Central memory CD8-positive, alpha-beta T cell (primary cell): ENCODE results near the gene ALDH5A1.

ENCODE experiments used
- ATAC-seq: fragments of 150-1000 bp; cut with Tn5 transposase; replicated peaks from 2 replicates; pipeline ENCODE4 v1.10.0; 2022; ENCODE audit warnings: mild to moderate bottlenecking, moderate FRiP score, moderate number of reproducible peaks; ENCODE audit not compliant: poor library complexity, severe bottlenecking; ENCODE audit errors: extremely low read depth
- DNase-seq, 2 donors: peaks; one replicate each; pipeline ENCODE4 v3.0.0; 2021; ENCODE audit warnings: low spot score in 2 of 2
- H3K27ac Mint-ChIP-seq: one replicate; pipeline ENCODE4 v1.8.0; 2022; ENCODE audit warnings: low read depth, mild to moderate bottlenecking, moderate library complexity, mixed read lengths
- H3K27me3 Mint-ChIP-seq: one replicate; pipeline ENCODE4 v1.8.0; 2022; ENCODE audit warnings: mixed read lengths
- H3K36me3 Mint-ChIP-seq: one replicate; pipeline ENCODE4 v1.8.0; 2022; ENCODE audit warnings: mild to moderate bottlenecking, moderate library complexity, mixed read lengths; ENCODE audit not compliant: insufficient read depth
- H3K4me1 Mint-ChIP-seq: one replicate; pipeline ENCODE4 v1.8.0; 2022; ENCODE audit warnings: mixed read lengths
- H3K4me3 Mint-ChIP-seq: one replicate; pipeline ENCODE4 v1.8.0; 2022; ENCODE audit warnings: mild to moderate bottlenecking, moderate library complexity, mixed read lengths
- H3K9me3 Mint-ChIP-seq: one replicate; pipeline ENCODE4 v1.8.0; 2022; ENCODE audit warnings: mixed read lengths

The ALDH5A1 gene

GRCh38 chr6:24540197-24540596, 45.4 kb downstream of the ALDH5A1 start:
- ATAC-seq = no peak
- Mint-ChIP-seq H3K4me1 (no peaks in the 10 kb centered on the region), H3K4me3 (no peak overlapping the region), H3K27me3 (no peaks in the 10 kb centered on the region), H3K36me3 (no peaks in the 10 kb centered on the region), H3K9me3 (no peaks in the 10 kb centered on the region), H3K27ac (no peak overlapping the region)
- no peak for DNase-seq

- Mint-ChIP-seq H3K27me3 (peaks cover 29% of the 10 kb centered on the region), H3K9me3 (no peaks in the 10 kb centered on the region), H3K27ac (no peak overlapping the region), H3K36me3 (no peaks in the 10 kb centered on the region), H3K4me1 (no peaks in the 10 kb centered on the region), H3K4me3 (no peak overlapping the region)
- DNase-seq (no peak), ATAC-seq (no peak)
These were observed 48.9 kb downstream of the ALDH5A1 start for GRCh38 chr6:24543683-24544082.

GRCh38 chr6:24545183-24545582, 50.4 kb downstream of the ALDH5A1 start:
- no peak for ATAC-seq
- no peak overlapping the region for H3K4me3 Mint-ChIP-seq
- no peaks in the 10 kb centered on the region for H3K9me3 Mint-ChIP-seq
- H3K27ac Mint-ChIP-seq = no peak overlapping the region
- no peaks in the 10 kb centered on the region for H3K4me1 Mint-ChIP-seq
- no peak for DNase-seq
- H3K36me3 Mint-ChIP-seq = no peaks in the 10 kb centered on the region
- peaks cover 32% of the 10 kb centered on the region for H3K27me3 Mint-ChIP-seq

- no peak for DNase-seq
- Mint-ChIP-seq H3K27ac (no peak overlapping the region), H3K36me3 (no peaks in the 10 kb centered on the region), H3K27me3 (peaks cover 32% of the 10 kb centered on the region), H3K4me3 (no peak overlapping the region), H3K9me3 (no peaks in the 10 kb centered on the region), H3K4me1 (no peaks in the 10 kb centered on the region)
- no peak for ATAC-seq
These were observed 50.9 kb downstream of the ALDH5A1 start for GRCh38 chr6:24545691-24546090.

GRCh38 chr6:24546439-24546838, 51.7 kb downstream of the ALDH5A1 start:
- Mint-ChIP-seq H3K27ac (no peak overlapping the region), H3K27me3 (peaks cover 32% of the 10 kb centered on the region)

GRCh38 chr6:24547243-24547642, 52.5 kb downstream of the ALDH5A1 start:
- DNase-seq = peak in 1 of 2 donors; percentile 15
- Mint-ChIP-seq H3K27me3 (peaks cover 32% of the 10 kb centered on the region), H3K4me3 (no peak overlapping the region), H3K9me3 (no peaks in the 10 kb centered on the region), H3K4me1 (no peaks in the 10 kb centered on the region), H3K36me3 (no peaks in the 10 kb centered on the region), H3K27ac (no peak overlapping the region)
- ATAC-seq = no peak

More at GRCh38 chr6:24546439-24546838, 51.7 kb downstream of the ALDH5A1 start:
- H3K4me3 Mint-ChIP-seq = no peak overlapping the region
- no peak for ATAC-seq
- no peaks in the 10 kb centered on the region for H3K4me1 Mint-ChIP-seq
- H3K9me3 Mint-ChIP-seq = no peaks in the 10 kb centered on the region
- DNase-seq = no peak
- H3K36me3 Mint-ChIP-seq = no peaks in the 10 kb centered on the region

GRCh38 chr6:24549158-24549557, 54.4 kb downstream of the ALDH5A1 start:
- DNase-seq (no peak), ATAC-seq (no peak)
- peaks cover 32% of the 10 kb centered on the region for H3K27me3 Mint-ChIP-seq
- no peaks in the 10 kb centered on the region for H3K9me3 Mint-ChIP-seq
- H3K27ac Mint-ChIP-seq = no peak overlapping the region
- H3K4me1 Mint-ChIP-seq = no peaks in the 10 kb centered on the region
- H3K4me3 Mint-ChIP-seq = no peak overlapping the region
- H3K36me3 Mint-ChIP-seq = no peaks in the 10 kb centered on the region

- no peak for ATAC-seq
- Mint-ChIP-seq H3K9me3 (no peaks in the 10 kb centered on the region), H3K4me3 (no peak overlapping the region), H3K27ac (no peak overlapping the region), H3K27me3 (peaks cover 32% of the 10 kb centered on the region), H3K4me1 (no peaks in the 10 kb centered on the region), H3K36me3 (no peaks in the 10 kb centered on the region)
- DNase-seq = no peak
These were observed 55.0 kb downstream of the ALDH5A1 start for GRCh38 chr6:24549674-24550353.

- Mint-ChIP-seq H3K27ac (no peak overlapping the region), H3K4me1 (no peaks in the 10 kb centered on the region), H3K36me3 (no peaks in the 10 kb centered on the region), H3K9me3 (no peaks in the 10 kb centered on the region), H3K4me3 (no peak overlapping the region), H3K27me3 (peaks cover 29% of the 10 kb centered on the region)
- no peak for DNase-seq
- ATAC-seq = no peak
These were observed 56.4 kb downstream of the ALDH5A1 start for GRCh38 chr6:24551139-24551538.

- ATAC-seq (no peak), DNase-seq (no peak)
- H3K4me1 Mint-ChIP-seq = no peaks in the 10 kb centered on the region
- no peak overlapping the region for H3K27ac Mint-ChIP-seq
- peaks cover 19% of the 10 kb centered on the region for H3K27me3 Mint-ChIP-seq
- H3K36me3 Mint-ChIP-seq = no peaks in the 10 kb centered on the region
- no peak overlapping the region for H3K4me3 Mint-ChIP-seq
- no peaks in the 10 kb centered on the region for H3K9me3 Mint-ChIP-seq
These were observed 59.7 kb downstream of the ALDH5A1 start for GRCh38 chr6:24554474-24554873.

GRCh38 chr6:24558516-24558915, 63.7 kb downstream of the ALDH5A1 start:
- H3K9me3 Mint-ChIP-seq = no peaks in the 10 kb centered on the region
- peaks cover 47% of the 10 kb centered on the region for H3K27me3 Mint-ChIP-seq
- H3K36me3 Mint-ChIP-seq = no peaks in the 10 kb centered on the region
- no peaks in the 10 kb centered on the region for H3K4me1 Mint-ChIP-seq
- ATAC-seq = no peak
- no peak overlapping the region for H3K27ac Mint-ChIP-seq
- H3K4me3 Mint-ChIP-seq = no peak overlapping the region
- no peak for DNase-seq

- Mint-ChIP-seq H3K4me1 (no peaks in the 10 kb centered on the region), H3K36me3 (no peaks in the 10 kb centered on the region), H3K9me3 (no peaks in the 10 kb centered on the region), H3K27me3 (peaks cover 33% of the 10 kb centered on the region), H3K4me3 (no peak overlapping the region), H3K27ac (no peak overlapping the region)
- no peak for DNase-seq
- ATAC-seq = no peak
These were observed 69.3 kb downstream of the ALDH5A1 start for GRCh38 chr6:24564081-24564480.

- H3K9me3 Mint-ChIP-seq = no peaks in the 10 kb centered on the region
- ATAC-seq (no peak), DNase-seq (no peak)
- H3K36me3 Mint-ChIP-seq = no peaks in the 10 kb centered on the region
- peaks cover 33% of the 10 kb centered on the region for H3K27me3 Mint-ChIP-seq
- H3K4me3 Mint-ChIP-seq = no peak overlapping the region
- H3K27ac Mint-ChIP-seq = no peak overlapping the region
- no peaks in the 10 kb centered on the region for H3K4me1 Mint-ChIP-seq
These were observed 70.4 kb downstream of the ALDH5A1 start for GRCh38 chr6:24565196-24565595.
